NCI-H146 treated with DMSO at 0.1 percent for 48 hours (cell line): Measurements from ENCODE around the gene GRPEL1.
"Not testable (repeated sequence)": the region's sequence is repeated elsewhere in the genome, so short reads cannot be mapped to it uniquely, and the experiment has no call there.

Experiments used
- DNase-seq: peaks from one replicate; lab custom pipeline; 2025; ENCODE audit not compliant: unreplicated experiment; lab: John Stamatoyannopoulos, UW

Gene GRPEL1

DNA sequence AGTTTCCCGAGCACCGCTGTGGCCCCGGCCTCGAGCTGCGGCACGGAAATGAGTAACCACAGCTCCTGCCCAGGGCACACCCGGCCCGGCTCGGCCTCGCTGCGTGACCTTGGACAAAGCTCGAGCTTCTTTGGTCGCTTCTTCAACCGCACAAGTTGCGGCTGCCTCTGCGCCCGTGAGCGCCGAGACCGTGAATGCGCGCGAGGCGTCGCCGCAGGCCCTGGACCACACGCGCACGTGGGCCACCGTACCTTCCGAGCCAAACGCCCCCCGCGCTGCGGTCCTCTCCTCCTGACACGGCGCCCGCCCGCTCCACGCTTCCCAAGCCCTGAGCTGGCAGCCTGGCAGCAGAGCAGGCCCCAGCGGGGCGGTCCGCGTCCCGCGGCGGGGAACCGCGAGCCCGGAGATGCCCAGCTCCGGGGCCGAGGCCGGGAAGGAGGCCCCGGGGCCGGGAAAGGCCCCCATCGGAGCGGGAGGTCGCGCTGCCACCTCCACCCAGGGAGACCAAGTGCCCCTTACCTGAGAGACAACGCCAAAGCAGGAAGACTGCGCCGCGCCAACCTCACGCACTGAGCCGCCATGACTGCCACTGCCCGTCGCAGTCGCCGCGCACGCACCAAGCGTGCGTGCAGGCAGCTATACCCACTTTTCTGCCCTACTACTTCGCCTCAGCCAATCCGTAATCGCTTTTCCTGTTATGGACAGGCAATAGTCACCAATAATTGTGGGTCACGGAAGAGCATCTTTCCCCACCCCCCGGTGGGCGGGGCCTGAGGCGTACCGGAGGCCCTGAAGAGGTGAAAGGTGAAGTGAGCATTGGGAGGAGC lies at the start of gene GRPEL1:
GRPEL1 (minus strand) TSS at position 613 of the 827 bp plus-strand sequence; CDS start at position 581, 32 bp downstream.
- peak; percentile 98 for DNase-seq

DNA sequence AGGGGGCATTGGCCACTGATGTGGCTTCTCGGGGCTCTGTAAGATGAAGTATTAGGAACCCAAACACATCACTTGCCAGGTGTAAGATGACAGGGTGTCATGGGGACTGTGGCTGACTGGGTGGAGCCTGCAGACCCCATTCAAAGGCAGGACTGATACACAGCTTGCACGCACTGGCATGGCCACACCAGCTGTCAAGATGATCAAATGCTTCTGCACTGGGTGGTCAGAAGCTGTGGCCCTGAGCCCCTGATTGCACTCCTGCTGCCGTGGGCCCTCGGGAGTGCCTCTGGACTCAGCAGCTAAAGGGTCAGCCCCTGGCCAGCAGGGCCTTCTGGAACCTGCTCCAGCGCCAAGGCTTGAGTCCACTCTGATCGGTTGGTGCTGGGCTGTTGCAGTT lies 48.8 kb upstream of the GRPEL1 start:
- no peak for DNase-seq

DNA sequence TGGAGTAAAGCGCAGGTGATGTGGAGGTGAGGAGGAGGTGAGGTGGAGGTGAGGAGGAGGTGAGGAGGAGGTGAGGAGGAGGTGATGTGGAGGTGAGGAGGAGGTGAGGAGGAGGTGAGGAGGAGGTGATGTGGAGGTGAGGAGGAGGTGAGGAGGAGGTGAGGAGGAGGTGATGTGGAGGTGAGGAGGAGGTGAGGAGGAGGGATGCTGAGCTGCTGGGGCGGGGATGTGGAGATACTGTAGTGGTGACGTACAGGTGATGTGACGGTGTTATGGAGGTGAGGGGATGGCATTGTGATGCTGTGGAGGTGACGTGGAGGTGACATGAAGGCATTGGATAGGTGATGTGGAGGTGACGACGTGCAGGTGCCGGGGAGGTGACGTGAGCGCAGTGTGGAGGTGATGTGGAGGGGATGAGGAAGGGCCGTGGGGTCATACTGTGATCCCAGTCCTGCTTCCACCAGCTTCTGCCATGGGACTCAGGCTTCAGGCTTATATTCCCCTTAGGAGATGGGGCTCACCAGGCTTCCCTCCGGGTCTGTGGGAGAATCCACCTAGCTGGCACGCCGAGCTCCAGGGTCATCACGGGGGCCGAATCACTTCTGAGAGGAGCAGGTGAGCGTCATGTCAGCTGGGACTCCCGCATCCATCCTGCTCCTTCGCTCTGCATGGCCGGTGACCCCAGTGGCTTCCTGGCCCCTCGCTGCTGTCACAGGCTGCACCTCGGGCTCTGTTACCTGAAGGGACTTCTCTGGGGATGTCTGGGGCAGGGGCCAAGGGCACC lies 47.9 kb upstream of the GRPEL1 start:
- no peak for DNase-seq

DNA sequence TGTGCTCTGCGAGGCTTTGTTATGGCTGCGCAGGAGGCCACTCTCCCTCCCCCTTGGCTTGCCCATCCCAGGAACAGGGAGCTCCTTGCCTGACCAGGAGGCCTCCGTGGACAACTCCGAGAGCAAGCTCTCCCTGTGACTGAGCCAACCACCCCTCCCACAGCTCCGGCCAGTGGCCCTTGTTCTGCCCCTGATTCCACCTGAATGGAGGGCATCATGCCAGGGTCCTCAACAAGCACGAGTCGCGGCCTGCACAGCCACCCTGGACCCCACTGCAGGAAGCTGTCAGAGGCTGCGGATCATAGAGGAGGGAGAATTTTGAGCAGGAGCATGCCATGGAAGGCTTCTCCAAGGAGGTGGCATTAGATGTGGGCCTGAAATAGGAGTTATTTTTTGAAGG lies 44.8 kb upstream of the GRPEL1 start:
- DNase-seq = no peak

DNA sequence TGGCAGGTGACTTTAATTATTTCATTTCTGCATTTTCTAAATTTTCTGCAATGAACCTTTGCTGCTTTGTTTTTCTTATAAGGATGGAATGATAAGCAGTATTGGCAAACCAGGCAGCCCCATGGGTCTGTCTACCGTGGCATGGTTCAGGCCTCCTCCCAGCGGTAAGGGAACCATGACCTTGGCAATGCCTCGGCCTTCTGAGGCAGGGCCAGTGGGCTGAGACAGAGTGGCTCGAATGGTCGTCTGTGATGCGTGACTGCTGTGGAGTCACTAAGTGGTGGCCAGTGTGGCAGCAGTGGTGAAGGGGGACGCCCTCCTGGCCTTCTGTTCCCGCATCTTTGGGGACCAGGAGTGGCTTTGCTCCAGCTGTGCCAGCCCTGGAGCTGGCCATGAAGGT lies 43.6 kb upstream of the GRPEL1 start:
- DNase-seq = no peak

DNA sequence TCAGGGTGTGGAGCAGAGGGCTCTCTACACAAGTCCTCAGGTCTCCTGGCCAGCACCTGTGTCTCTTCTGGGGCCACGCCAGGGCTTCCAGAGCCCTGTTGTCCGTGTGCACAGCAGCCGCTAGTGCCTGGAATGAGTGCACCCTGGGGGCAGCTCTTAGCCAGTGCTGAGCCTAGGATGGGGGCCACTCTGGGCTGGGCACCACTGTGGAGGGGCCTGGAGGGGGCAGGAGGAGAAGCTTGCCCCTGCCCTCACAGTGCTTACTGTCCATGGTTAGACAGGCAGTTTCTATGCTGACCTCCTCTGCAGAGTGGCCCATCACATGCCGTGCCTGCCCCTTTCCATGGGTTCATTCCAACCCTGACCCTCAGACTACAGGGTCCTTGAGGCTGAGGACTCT lies 42.7 kb upstream of the GRPEL1 start:
- no peak for DNase-seq

DNA sequence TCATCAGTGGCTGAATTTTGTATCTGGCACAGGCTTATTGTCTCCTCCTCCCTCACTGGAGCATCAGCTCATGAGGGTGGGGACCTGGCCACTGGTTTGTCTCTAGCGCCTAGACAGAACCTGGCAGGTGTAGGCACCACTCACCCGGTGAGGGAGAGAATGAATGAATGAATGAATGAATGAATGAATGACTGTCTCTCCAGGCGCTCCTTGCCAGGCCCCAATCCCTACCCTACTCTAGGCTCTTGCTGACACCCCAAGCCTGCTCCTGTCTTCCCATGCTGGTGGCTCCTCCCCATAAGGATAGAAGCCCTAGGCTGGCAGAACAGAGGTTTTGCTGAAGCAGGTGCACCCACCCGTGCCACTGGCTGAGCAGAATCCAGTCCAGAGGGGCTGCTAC lies 41.3 kb upstream of the GRPEL1 start:
- DNase-seq = no peak

DNA sequence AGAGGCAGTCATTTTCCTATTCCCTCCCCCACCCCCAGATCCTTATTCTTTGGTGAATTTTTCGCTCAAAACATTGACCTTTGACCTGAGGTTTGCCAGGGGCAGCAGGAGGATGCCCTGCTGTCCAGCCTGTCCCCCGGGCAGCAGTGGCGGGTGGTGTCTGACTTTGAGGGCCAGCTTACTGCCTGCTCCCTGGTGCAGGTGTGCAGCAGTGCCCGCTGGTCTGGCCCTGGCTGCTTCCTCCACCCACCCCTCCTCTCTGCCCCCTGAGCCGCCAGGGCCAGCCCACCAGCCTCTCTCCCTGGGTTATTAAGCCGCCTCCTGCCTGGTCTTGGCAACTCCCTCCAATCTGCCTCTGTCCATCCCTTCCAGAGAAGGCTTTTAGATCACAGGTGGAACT lies 40.8 kb upstream of the GRPEL1 start:
- DNase-seq = no peak

DNA sequence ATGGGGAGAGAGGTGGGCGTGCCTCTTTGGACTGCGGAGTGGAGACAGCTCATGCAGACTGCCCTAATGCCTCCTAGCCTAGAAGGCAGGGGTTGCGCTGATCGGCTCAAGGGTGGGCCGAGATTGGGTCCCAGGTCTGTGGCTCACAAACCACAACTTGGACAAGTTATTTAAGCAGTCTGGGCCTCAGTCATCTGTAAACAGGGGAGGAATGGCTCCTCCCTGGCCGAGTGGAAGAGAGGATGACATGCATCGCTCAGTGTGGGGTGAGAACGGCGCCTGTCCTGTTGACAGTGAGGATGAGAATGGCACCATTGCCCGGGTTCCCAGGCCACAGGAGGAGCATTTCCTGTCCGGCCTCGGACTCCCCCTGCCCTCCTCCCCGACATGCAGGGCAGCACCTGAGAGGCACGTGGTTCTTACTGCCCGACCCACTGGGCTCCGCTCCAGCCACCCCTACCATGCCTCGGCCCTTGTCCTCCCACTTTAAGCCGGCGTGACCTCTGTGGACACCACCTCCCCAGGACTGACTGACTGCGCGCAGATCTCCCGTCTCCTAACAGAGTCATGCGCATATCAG lies 40.3 kb upstream of the GRPEL1 start:
- DNase-seq = no peak

DNA sequence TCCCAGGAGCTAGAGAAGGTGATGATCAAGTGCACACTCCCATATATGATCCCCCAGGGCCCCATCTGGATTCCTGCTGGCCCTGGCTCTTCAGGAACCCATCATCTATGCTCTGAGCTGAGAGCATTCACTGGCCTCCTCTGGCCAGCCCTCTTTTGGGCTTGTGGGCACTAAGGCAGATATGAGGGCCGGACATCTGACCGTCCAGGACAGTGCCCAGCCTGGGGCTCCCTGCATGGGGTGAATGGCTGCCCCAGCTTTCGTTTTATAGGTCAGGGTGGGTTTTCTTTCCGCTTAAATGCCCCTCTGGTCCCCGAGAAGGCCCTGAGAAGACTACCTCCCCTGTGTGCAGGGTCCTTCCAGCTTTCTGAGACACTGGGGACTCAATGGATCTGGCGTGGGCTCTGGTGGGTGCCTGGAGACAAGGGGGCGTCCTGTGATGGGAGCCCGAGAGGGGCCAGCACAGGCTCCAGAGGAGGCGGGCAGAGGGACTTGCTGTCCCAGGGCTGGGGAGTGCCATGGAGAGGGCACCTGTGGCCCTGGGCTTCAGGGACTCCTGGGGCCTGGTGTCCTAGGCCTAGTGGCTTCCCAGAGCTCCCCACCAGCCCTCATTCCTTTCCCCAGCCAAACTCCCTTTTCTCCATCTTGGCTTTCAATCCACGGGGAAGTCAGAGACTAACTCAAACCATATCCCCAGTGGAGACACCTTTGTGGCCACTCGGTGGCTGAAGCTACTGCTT lies 39.5 kb upstream of the GRPEL1 start:
- no peak for DNase-seq

DNA sequence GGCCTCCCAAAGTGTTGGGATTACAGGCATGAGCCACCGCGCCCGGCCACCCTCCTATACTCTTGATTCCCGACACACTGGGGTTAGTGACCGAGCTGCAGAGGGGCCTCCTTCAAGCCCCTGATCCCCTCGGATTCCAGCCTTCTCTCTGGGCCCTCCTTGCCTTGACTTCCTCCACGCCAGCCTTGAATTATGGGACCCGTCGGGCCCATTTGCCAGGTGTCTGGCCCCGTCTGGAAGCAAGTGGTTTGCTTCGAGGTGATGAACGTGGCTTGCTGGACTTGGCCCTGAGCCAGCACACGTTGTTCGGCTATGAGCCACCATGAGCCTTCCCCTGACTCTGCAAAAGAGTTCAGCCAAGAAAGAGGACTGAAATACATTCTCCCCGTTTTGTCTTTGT lies 37.4 kb upstream of the GRPEL1 start:
- no peak for DNase-seq

DNA sequence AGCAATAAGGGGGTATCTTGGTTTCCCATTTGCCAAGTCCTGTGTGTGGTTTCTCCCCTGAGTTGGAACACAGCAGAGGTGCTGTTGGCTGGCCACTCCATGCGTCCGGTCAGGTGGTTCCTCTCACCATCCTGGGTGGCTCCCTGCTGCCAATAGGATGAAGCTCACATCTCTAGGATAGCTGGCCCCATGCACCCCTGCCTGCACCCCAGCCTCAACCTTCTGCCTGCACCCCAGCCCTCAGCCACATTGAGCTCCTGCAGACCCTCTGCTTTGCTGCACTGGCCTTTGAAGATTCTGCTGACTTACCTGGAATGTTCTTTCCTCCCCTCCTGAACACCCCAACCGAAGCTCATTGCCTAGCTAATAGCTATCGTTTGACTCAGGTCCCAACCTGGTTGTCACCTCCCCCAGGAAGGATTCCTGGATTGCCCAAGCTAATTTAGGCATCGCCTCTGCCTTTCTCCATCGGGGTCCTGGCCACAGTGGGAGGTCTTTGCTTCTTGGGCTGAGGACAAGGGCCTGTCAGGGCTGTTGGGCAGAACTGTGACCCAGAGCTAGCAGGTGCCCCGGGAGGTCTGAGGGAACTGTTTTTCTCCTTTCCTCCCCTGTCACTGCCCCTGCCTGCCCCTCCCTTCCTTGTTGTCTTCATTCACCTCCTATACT lies 36.6 kb upstream of the GRPEL1 start:
- DNase-seq = no peak

DNA sequence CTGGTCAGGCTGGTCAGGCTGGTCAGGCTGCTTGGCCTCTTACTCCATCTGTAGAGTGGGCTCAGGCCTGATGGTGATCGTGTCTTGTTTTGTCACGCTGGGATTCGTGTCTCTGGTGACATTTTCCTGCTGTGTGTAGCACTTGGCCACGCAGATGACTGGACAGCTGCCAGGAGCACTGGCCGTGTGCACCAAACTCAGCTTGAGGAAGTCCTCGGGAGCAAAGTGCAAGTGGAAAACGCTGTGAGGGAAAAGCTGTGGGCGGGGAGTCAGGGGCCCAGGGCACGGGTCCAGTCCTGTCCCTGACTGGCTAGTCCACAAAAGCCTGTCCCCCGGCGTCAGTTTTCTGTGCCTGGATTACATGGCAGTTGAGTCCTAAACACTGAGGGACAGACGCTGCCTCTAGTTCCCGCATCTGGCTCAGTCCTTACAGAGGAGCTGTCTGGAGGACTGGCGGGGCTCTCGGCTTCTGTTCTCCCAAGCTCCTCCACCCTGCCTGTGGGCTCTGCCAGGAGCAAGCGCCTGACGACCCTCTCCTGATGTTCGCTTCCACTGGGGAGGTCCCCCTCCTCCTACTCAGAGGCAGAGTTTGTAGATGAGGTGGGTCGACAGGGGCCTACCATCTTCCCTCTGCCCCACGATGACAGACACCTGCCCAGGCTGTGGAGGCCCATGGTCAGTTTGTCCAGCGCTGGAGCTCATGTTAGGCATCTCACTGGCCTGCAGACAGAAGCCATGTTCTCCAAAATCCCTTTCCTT lies 35.9 kb upstream of the GRPEL1 start:
- no peak for DNase-seq

DNA sequence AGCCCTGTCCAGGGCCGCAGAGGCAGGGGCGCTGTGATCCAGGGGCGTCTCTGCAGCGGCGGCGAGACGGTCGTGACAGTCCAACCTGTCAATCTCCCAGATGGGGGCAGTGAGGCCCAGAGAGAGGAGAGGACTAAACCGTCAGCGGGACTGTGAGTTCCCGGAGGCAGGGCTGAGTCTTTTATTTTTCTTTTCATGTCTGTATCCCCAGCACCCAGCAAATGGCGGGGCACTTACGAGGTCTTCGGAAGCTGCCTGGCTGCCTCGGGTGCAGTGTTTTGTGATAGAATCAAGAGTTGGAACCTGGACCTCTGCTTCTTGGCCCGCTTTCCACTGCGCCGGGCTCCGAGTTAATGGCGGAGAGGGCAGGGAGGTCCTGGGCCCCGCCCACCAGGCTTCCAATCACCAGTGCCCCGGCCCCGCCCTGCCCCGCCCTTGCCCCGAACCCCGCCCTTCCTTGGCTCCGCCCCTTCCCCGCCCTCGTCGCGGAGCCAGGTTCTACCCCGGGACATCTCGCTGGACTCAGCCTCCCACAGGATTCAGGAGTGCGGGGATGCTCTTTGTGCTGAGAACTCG lies 35.3 kb upstream of the GRPEL1 start:
- peak; percentile 5 for DNase-seq

DNA sequence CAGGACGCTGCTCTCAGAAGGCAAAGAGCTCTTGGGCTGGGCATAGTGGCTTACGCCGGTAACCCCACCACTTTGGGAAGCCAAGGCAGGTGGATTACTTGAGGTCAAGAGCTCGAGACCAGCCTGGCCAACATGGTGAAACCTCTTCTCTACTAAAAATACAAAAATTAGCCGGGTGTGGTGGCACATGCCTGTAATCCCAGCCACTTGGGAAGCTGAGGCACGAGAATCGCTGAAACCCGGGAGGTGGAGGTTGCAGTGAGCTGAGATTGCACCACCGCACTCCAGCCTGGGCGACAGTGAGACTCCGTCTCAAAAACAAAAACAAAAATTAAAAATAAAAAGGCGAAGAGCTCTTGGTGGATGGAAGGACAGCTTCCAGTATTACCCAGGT lies 34.6 kb upstream of the GRPEL1 start:
- DNase-seq = not testable (repeated sequence)

DNA sequence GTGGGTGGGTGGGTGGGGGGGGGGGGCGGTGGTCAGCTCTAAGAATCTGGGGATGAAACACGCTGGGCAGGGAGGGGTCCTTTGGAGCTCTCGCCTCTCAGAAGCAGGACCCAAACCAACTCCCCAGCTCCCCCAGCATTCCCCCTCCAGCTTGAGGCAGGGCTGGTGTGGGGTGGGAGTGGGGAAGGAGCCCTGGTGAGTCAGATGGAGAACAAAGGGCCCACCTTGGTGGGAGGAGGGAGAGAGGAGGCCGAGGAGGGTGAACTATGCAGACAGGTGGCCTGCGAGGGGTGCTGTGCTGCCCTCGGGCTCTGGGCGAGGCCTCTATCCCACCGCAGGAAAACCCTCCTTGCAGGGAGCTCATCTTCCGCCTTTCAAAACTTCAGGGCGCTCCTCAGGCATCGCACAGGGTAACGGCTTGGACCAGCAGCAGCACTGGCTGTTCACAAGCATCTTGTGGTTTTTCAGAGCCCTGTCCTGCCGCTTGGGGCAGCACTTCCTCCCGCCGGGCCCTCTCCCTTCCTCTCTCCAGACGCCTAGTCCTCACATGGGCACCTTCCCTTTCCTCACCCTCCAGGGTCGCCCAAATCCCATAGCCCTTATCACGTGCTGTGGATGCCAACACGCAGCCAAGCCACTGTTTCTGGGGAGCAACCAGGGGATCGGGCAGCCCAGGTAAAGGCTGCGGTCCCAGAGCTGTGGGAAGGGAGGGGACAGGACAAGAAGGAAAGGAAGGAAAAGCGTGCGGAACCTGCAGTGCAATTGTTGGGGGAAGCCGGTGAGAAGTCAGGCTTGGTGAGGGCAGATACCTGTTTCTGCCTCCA lies 34.0 kb upstream of the GRPEL1 start:
- peak; percentile 39 for DNase-seq

DNA sequence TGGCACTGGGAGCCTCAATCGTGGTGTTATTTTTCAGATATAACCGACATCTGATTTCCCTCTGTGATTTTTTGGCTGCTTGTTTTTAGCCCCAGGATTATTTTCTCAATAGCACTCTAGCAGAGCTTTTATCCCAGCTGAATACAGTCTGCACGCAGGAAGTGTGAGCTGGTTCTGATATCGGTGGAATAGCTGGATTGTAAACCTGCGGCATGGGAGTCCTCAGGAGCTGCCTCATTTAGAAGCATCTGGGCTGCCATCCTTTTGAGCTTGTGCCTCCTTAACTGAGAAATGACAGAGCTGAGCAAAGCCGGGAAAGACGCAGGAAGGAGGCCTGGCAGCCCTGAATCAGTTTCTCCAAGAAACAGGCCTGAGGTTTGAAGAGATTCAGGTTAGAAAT lies 28.4 kb upstream of the GRPEL1 start:
- no peak for DNase-seq

DNA sequence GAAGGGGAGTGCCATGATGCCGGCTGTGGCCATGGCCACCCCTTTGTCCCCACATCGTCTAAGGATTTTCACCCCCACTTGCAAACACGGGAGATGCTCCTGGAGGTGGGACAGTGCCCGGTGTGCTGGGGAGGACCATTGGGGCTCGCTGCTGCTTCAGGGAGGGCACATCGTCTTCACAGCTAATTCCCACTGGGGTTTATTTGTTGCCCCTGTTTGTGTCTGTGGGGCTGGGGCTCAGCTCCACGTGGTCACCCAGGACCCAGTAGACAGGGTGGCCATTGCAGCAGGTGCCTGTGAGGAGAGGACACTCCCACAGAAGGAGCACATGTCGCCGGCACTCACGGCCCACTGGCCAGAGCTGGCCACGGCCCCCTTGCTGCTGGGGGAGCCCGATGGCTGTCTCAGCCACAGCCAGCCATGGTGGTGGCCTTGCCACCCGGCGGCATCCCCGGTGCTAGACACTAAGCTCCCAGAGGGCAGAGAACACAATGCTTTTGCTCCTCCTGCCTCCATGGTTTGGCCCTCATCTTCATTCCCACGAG lies 27.8 kb upstream of the GRPEL1 start:
- no peak for DNase-seq

DNA sequence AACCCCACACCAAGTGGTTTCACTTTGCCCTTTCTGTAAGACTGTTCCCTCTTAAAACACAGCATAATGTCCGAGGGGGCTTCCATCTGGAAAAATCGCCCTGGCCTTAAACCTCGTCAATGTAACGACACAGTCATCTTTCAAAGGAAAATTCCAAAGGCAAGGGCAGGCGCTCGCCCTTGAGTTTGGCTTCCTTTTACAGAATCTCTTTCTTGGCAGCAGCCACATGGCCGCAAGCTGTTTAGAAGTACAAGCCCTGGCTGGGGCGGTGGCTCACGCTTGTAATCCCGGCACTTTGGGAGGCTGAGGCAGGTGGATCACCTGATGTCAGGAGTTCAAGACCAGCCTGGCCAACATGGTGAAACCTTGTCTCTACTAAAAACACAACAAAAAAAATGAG lies 27.1 kb upstream of the GRPEL1 start:
- no peak for DNase-seq
